ENCODE data around the gene PTH2R.

The PTH2R gene

DNA sequence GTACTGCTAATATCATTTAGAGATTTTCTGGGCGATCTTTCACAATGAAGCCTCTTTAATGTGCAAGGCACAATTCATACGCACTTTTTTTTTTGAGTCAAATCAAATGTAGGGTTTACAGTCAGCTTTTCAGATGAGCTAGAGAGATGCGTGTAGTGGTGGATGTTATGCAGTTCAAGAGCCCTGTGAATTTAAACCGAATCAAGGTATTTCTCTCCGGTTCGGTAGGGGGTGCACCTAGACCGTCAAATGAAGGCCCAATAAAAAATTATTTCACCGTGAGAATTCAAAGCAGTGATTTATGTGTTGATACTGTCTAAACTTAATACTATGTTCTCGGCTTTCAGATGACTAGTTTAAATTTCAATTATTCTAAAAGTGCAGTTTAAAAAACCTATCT, 1.1 kb downstream of the PTH2R start:
- Mint-ChIP-seq H3K36me3 (ENCODE audit: low read depth) (no peaks in the 10 kb centered on the region), H3K27me3 (ENCODE audit: low read depth, poor library complexity) (peaks cover 31% of the 10 kb centered on the region), H3K4me3 (peak overlapping the region; percentile 74), H3K9me3 (peaks cover 4% of the 10 kb centered on the region), H3K4me1 (peaks cover 8% of the 10 kb centered on the region), H3K27ac (no peak overlapping the region)
- TF ChIP-seq, protein P1, sequence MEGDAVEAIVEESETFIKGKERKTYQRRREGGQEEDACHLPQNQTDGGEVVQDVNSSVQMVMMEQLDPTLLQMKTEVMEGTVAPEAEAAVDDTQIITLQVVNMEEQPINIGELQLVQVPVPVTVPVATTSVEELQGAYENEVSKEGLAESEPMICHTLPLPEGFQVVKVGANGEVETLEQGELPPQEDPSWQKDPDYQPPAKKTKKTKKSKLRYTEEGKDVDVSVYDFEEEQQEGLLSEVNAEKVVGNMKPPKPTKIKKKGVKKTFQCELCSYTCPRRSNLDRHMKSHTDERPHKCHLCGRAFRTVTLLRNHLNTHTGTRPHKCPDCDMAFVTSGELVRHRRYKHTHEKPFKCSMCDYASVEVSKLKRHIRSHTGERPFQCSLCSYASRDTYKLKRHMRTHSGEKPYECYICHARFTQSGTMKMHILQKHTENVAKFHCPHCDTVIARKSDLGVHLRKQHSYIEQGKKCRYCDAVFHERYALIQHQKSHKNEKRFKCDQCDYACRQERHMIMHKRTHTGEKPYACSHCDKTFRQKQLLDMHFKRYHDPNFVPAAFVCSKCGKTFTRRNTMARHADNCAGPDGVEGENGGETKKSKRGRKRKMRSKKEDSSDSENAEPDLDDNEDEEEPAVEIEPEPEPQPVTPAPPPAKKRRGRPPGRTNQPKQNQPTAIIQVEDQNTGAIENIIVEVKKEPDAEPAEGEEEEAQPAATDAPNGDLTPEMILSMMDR (IDR thresholded peaks at IDR 0.05): peak; percentile 23
- no peak for DNase-seq

DNA sequence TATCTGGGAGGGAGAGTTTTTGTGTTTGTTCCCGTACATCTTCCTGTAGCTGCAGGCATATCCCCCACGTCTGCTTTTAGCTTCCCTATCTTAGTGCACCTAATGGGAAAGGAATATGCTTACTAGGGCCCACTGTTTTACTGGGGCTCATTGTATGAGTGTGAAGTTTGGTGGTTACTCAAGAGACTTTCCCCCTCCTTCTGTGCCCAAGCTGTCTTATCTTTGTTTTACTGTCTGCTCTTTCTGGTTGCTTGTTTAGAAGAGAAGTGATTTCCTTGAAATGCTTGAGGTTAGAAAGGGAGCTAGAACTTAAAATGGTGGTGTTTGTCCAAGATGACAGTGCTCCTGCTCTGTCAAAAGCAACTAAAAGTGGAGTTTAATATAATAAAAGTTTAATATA, 7.3 kb downstream of the PTH2R start:
- TF ChIP-seq, protein P1 (IDR thresholded peaks at IDR 0.05): no peak
- no peaks in the 10 kb centered on the region for H3K36me3 Mint-ChIP-seq (ENCODE audit: low read depth)

DNA sequence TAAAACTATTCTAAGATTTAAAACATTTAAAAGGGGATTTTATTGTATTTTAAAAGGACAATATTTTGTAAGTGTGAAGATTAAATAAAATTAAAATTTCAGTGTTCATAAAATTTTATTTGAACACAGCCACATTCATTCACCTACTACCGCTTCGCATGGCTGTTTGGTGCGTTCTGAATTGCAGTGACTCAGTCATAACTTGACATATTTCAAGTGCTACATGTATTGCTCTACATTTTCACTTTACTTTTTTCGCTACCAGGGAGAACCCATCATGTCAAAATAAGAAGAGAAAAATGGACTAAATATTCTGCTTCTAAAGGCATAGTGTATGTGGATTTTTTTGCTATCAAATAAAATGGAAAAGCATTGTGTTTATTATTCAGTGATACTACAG, 8.7 kb downstream of the PTH2R start:
- no peak for DNase-seq
- TF ChIP-seq, protein P1 (IDR thresholded peaks at IDR 0.05): no peak
- no peaks in the 10 kb centered on the region for H3K27me3 Mint-ChIP-seq (ENCODE audit: low read depth, poor library complexity)
- no peaks in the 10 kb centered on the region for H3K4me1 Mint-ChIP-seq
- H3K36me3 Mint-ChIP-seq (ENCODE audit: low read depth): no peaks in the 10 kb centered on the region
- H3K4me3 Mint-ChIP-seq: no peak overlapping the region
- no peak overlapping the region for H3K27ac Mint-ChIP-seq
- peaks cover 6% of the 10 kb centered on the region for H3K9me3 Mint-ChIP-seq

More for the DNA sequence above, 7.3 kb downstream of the PTH2R start:
- no peaks in the 10 kb centered on the region for H3K4me1 Mint-ChIP-seq
- no peak overlapping the region for H3K4me3 Mint-ChIP-seq
- no peak overlapping the region for H3K27ac Mint-ChIP-seq
- DNase-seq: no peak
- peaks cover 6% of the 10 kb centered on the region for H3K9me3 Mint-ChIP-seq
- H3K27me3 Mint-ChIP-seq (ENCODE audit: low read depth, poor library complexity): no peaks in the 10 kb centered on the region

DNA sequence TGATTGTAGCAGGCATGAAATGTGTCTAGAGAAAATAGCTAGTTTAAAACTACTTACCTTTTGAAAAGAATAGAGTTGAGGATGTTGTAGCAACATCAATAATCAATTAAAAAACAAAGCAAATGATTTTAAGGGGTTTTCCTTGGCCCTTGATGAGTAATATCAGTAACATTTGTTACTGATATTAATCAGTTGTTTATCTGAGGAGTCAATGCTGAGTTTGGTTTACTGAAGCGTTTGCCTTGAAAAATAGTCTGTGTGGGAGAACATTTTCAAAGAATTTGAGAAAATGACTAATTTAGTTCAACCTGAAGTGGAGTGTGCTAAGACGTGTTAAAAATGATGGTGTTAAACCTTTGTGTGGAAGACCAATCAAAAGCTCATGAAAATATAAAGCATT, 9.3 kb downstream of the PTH2R start:
- no peak for DNase-seq
- Mint-ChIP-seq H3K4me1 (no peaks in the 10 kb centered on the region), H3K36me3 (ENCODE audit: low read depth) (no peaks in the 10 kb centered on the region)

DNA sequence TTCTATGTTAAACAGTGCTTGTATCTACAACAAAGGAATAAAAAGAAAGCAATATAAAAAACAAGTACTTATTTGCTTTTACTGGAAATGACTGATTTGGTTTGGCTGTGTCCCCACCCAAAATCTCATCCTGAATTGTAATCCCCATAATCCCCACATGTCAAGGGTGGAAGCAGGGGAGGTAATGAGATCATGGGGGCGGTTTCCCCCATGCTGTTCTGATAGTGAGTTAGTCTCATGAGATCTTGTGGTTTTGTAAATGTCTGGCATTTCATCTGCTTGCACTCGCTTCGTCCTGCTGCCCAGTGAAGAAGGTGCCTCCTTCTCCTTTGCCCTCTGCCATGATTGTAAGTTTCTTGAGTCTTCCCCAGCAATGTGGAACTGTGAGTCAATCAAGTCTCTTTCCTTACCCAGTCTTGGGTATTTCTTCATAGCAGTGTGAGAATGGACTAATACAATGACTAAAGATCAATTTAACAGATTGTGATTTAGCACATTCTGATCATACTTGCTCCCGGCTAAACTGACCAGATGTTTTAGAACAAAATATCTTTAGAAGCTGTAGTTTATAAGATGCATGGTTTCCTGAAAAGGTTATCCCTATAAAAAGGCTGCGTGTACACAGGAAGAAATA, 19.9 kb downstream of the PTH2R start:
- Mint-ChIP-seq H3K9me3 (peaks cover 16% of the 10 kb centered on the region), H3K4me1 (no peaks in the 10 kb centered on the region), H3K27ac (no peak overlapping the region), H3K27me3 (ENCODE audit: low read depth, poor library complexity) (peaks cover 8% of the 10 kb centered on the region), H3K4me3 (no peak overlapping the region), H3K36me3 (ENCODE audit: low read depth) (no peaks in the 10 kb centered on the region)
- TF ChIP-seq, protein P1 (IDR thresholded peaks at IDR 0.05): no peak
- DNase-seq: no peak

More for the DNA sequence above, 9.3 kb downstream of the PTH2R start:
- TF ChIP-seq, protein P1 (IDR thresholded peaks at IDR 0.05): no peak
- Mint-ChIP-seq H3K9me3 (peaks cover 6% of the 10 kb centered on the region), H3K27ac (no peak overlapping the region), H3K27me3 (ENCODE audit: low read depth, poor library complexity) (no peaks in the 10 kb centered on the region), H3K4me3 (no peak overlapping the region)

DNA sequence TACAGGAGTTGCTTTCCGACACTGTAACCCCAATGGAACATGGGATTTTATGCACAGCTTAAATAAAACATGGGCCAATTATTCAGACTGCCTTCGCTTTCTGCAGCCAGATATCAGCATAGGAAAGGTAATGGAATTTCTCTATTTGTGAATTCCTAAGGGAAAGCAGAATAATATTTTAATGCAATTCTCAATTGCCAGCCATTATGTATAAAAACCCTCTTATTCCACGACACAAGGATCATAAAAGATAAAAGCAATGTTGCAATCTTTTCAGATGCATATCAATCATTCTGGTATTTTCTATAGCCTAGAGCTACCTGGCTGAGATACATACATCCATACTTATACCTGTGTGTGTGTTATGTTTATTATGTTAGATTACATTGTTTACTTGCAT, 31.2 kb downstream of the PTH2R start:
- TF ChIP-seq, protein P1 (IDR thresholded peaks at IDR 0.05): no peak
- H3K27me3 Mint-ChIP-seq (ENCODE audit: low read depth, poor library complexity): peaks cover 10% of the 10 kb centered on the region
- no peak overlapping the region for H3K4me3 Mint-ChIP-seq
- DNase-seq: no peak
- H3K27ac Mint-ChIP-seq: no peak overlapping the region
- H3K4me1 Mint-ChIP-seq: no peaks in the 10 kb centered on the region
- no peaks in the 10 kb centered on the region for H3K36me3 Mint-ChIP-seq (ENCODE audit: low read depth)
- no peaks in the 10 kb centered on the region for H3K9me3 Mint-ChIP-seq

Data from nephron progenitor cell (in vitro differentiated cells).